ENCODE results near the gene NSDHL. TPM values are rescaled to one million over a fixed set of nuclear protein-coding genes. Genes with fewer than 3 reads are reported as not detected.
A peak's percentile ranks its signal among the peaks of the same experiment; 100 is the strongest.

The NSDHL gene
- total and polyA plus RNA-seq, 2 of the 13 experiments (the other 11 are each of a cell fraction or from before 2014, with no cell fraction given): 26.2 to 49.3 TPM

DNA sequence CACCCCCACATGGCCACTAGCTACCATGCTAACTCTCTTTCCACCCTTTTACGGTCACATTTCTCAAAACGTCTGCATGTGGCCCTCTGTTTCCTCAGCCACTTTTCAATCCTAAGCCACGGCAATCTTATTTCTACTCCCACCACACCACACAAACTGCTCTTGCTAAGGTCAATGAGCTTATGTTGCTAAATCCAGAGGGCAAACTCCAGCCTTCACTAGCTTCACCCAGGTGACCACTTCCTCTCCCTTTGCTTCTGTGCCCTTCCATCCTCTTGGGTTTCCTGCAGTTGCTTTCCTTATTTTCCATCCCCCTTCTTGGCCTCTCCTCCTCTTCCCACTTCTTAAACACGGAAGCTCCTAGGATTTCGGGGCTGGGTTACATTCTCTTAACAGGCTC is 16.8 kb upstream of the NSDHL start:
- peak; percentile 77 for ATAC-seq
- intact Hi-C loops (cut with micrococcal nuclease; ENCODE audit: unreplicated experiment): no loop called here
- H3K9ac ChIP-seq (ENCODE audit: insufficient read depth, low read depth, low read length): no peak overlapping the region
- POLR2A ChIA-PET: no interaction called here
- peaks cover 15% of the 10 kb centered on the region; the same call in 1 of the 2 replicates for H3K4me1 ChIP-seq (ENCODE audit: insufficient read depth, low read length)
- peak overlapping the region; percentile 19; the same call in 1 of the 2 replicates for H3K4me2 ChIP-seq (ENCODE audit: low read depth, low read length)
- no peak overlapping the region for H3K27ac ChIP-seq (ENCODE audit: extremely low read length, insufficient read depth, low read length)
- H3K9me3 ChIP-seq (ENCODE audit: low read length): no peaks in the 10 kb centered on the region
- peak; percentile 67 for FAIRE-seq
- peak; percentile 23; the same call in 1 of the 2 replicates for TF ChIP-seq HNF4G (IDR thresholded peaks at IDR 0.05; ENCODE audit: borderline replicate concordance, low read depth, low read length)
- no peak for TF ChIP-seq HNF4G (CRISPR knock-in tag; IDR thresholded peaks at IDR 0.05; ENCODE audit: borderline replicate concordance, low read depth)
- TF ChIP-seq MED1 (CRISPR knock-in tag; IDR thresholded peaks at IDR 0.05): no peak
- peak; percentile 32; the same call in 1 of the 2 replicates for TF ChIP-seq HNF4A (CRISPR knock-in tag; IDR thresholded peaks at IDR 0.05)
- H3K79me2 ChIP-seq (ENCODE audit: insufficient read depth, low read length): no peaks in the 10 kb centered on the region
- H2AFZ ChIP-seq (ENCODE audit: low read length): no peak overlapping the region
- H4K20me1 ChIP-seq (ENCODE audit: insufficient read depth, low read length): no peaks in the 10 kb centered on the region
- CTCF ChIA-PET (ENCODE audit: low intra/inter-chr PET ratio, low total read pairs): no interaction called here
- no TSS peak for BruUV-seq (replicated peaks)
- DNase-seq (ENCODE audit: low spot score): no peak
- H3K27me3 ChIP-seq (ENCODE audit: control insufficient read depth in 1 of 2, insufficient read depth in 2 of 2, low read length in 2 of 2): no peaks in the 10 kb centered on the region
- no peaks in the 10 kb centered on the region for H3K36me3 ChIP-seq (replicated peaks in 1 of 2; ENCODE audit: control insufficient read depth in 1 of 2, insufficient read depth in 2 of 2, low read length in 2 of 2)
- 12% methylated on average over 5 of the region's 5 CpGs for WGBS (ENCODE audit: low lambda C conversion rate)
- H3K4me3 ChIP-seq (replicated peaks in 1 of 3; ENCODE audit: insufficient read depth in 1 of 3, low read depth in 2 of 3, low read length in 3 of 3): no peak overlapping the region
- in situ Hi-C loops (cut with HindIII; ENCODE audit: extremely low pct_ligation_motif_present, low pct_unique_long_range_greater_than_20kb): loop anchor here (25.0 kb wide), 2 partner anchors 177 to 1077 kb away; partner anchors contain the start of genes CNGA2 and GABRQ

DNA sequence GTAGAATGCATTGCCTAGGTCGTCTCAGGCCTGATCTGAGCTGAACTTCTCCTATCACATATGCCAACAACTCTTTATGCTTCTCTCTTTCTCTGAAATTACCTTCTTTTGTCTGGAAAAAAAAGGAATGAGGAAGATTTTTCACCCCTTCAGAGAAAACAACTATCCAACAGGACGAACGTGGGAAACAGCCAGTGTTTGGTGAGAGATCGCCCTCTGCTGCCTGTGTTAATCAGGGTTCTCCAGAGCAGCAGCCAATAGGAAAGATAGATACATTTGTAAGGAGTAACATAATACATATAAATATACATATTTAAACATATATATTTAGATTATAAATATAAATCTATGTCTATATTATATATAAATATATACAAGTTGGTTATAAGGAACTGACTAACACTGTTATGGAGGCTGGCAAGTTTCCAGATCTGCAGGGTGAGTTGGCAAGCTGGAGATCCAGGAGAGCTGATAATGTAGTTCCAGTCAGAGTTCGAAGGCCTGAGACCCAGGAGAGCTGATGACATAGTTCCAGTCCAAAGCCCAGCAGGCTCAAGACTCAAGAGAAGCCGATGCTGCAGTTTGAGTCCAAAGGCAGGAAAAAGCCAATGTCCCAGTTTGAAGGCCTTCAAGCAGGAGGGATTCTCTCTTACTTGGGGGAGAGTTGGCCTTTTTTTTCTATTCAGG is 13.6 kb upstream of the NSDHL start:
- H3K4me2 ChIP-seq (ENCODE audit: low read depth, low read length): peak overlapping the region; percentile 39; the same call in 1 of the 2 replicates
- FAIRE-seq: peak; percentile 90
- 0 out of 2 replicates have a peak, but pooled peaks have one; percentile 6 for TF ChIP-seq SMC3 (IDR thresholded peaks at IDR 0.05; ENCODE audit: low read length)
- no peak for TF ChIP-seq SRSF9 (IDR thresholded peaks at IDR 0.05; ENCODE audit: borderline replicate concordance, insufficient read depth, low read depth, low read length, poor library complexity, severe bottlenecking)
- peak; percentile 57 for TF ChIP-seq STAG1 (CRISPR knock-in tag; IDR thresholded peaks at IDR 0.05)
- no peak for TF ChIP-seq SATB2 (CRISPR knock-in tag; IDR thresholded peaks at IDR 0.05)
- TF ChIP-seq, protein P1, sequence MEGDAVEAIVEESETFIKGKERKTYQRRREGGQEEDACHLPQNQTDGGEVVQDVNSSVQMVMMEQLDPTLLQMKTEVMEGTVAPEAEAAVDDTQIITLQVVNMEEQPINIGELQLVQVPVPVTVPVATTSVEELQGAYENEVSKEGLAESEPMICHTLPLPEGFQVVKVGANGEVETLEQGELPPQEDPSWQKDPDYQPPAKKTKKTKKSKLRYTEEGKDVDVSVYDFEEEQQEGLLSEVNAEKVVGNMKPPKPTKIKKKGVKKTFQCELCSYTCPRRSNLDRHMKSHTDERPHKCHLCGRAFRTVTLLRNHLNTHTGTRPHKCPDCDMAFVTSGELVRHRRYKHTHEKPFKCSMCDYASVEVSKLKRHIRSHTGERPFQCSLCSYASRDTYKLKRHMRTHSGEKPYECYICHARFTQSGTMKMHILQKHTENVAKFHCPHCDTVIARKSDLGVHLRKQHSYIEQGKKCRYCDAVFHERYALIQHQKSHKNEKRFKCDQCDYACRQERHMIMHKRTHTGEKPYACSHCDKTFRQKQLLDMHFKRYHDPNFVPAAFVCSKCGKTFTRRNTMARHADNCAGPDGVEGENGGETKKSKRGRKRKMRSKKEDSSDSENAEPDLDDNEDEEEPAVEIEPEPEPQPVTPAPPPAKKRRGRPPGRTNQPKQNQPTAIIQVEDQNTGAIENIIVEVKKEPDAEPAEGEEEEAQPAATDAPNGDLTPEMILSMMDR (CRISPR knock-in tag; IDR thresholded peaks at IDR 0.05): peak; percentile 53
- no peak overlapping the region for H3K9ac ChIP-seq (ENCODE audit: insufficient read depth, low read depth, low read length)
- 0% methylated on average over 5 of the region's 6 CpGs for WGBS (ENCODE audit: low lambda C conversion rate)
- 0 out of 3 replicates have a peak, but pooled peaks have one; percentile 42 for ATAC-seq
- no peaks in the 10 kb centered on the region for H3K9me3 ChIP-seq (ENCODE audit: low read length)
- no TSS peak for BruUV-seq (replicated peaks)
- ChIA-PET CTCF (ENCODE audit: low intra/inter-chr PET ratio, low total read pairs) (no interaction called here), POLR2A (no interaction called here)
- DNase-seq (ENCODE audit: low spot score): no peak
- H3K79me2 ChIP-seq (ENCODE audit: insufficient read depth, low read length): no peaks in the 10 kb centered on the region
- peaks cover 15% of the 10 kb centered on the region; the same call in 1 of the 2 replicates for H3K4me1 ChIP-seq (ENCODE audit: insufficient read depth, low read length)
- H2AFZ ChIP-seq (ENCODE audit: low read length): no peak overlapping the region
- no peaks in the 10 kb centered on the region for H4K20me1 ChIP-seq (ENCODE audit: insufficient read depth, low read length)
- H3K4me3 ChIP-seq (replicated peaks in 1 of 3; ENCODE audit: insufficient read depth in 1 of 3, low read depth in 2 of 3, low read length in 3 of 3): no peak overlapping the region
- intact Hi-C loops (cut with micrococcal nuclease; ENCODE audit: unreplicated experiment) (no loop called here), in situ Hi-C loops (cut with HindIII; ENCODE audit: extremely low pct_ligation_motif_present, low pct_unique_long_range_greater_than_20kb) (loop anchor here (25.0 kb wide), 2 partner anchors 180 to 1080 kb away; partner anchors contain the start of genes CNGA2 and GABRQ)
- H3K27me3 ChIP-seq (ENCODE audit: control insufficient read depth in 1 of 2, insufficient read depth in 2 of 2, low read length in 2 of 2): no peaks in the 10 kb centered on the region
- H3K36me3 ChIP-seq (replicated peaks in 1 of 2; ENCODE audit: control insufficient read depth in 1 of 2, insufficient read depth in 2 of 2, low read length in 2 of 2): no peaks in the 10 kb centered on the region
- H3K27ac ChIP-seq (ENCODE audit: extremely low read length, insufficient read depth, low read length): no peak overlapping the region

All from HepG2 (cell line).